ENCODE data around the gene DACH1. TPM values are rescaled to one million over a fixed set of nuclear protein-coding genes. Genes with fewer than 3 reads are reported as not detected.

The DACH1 gene
- total RNA-seq, 1 experiment from 2014 or later = 0.11 TPM

GRCh38 chr13:71797517-71797916 is 69.5 kb downstream of the DACH1 start:
- H3K4me3 ChIP-seq (ENCODE audit: low read depth, low read length, poor library complexity, severe bottlenecking) = no peak overlapping the region
- ChIA-PET POLR2A (ENCODE audit: low non-redundant PET) (no interaction called here), CTCF (no interaction called here)
- no TSS peak for BruUV-seq (replicated peaks)
- no peak for DNase-seq (ENCODE audit: low spot score)
- intact Hi-C loops (cut with micrococcal nuclease; ENCODE audit: unreplicated experiment) = no loop called here
- TF ChIP-seq EZH2 (IDR thresholded peaks at IDR 0.05; ENCODE audit: borderline replicate concordance, low read depth, low read length, poor library complexity, severe bottlenecking) (no peak), CTCF (conservative IDR thresholded peaks at IDR 0.05; ENCODE audit: low read depth, low read length) (no peak)
- H3K9me3 ChIP-seq (ENCODE audit: low read depth, low read length, poor library complexity, severe bottlenecking) = no peaks in the 10 kb centered on the region
- peaks cover 18% of the 10 kb centered on the region for H3K4me1 ChIP-seq (ENCODE audit: insufficient read depth, low read length, poor library complexity, severe bottlenecking)
- H3K27me3 ChIP-seq (replicated peaks; ENCODE audit: insufficient read depth, low read depth, low read length, poor library complexity) = no peaks in the 10 kb centered on the region
- no peaks in the 10 kb centered on the region for H3K36me3 ChIP-seq (ENCODE audit: insufficient read depth, low read length, poor library complexity, severe bottlenecking)
- no peak overlapping the region for H3K27ac ChIP-seq (ENCODE audit: low read depth, low read length, poor library complexity, severe bottlenecking)

GRCh38 chr13:71789693-71790329 is 77.2 kb downstream of the DACH1 start:
- H3K4me3 ChIP-seq (ENCODE audit: low read depth, low read length, poor library complexity, severe bottlenecking) = no peak overlapping the region
- no peaks in the 10 kb centered on the region for H3K9me3 ChIP-seq (ENCODE audit: low read depth, low read length, poor library complexity, severe bottlenecking)
- CTCF ChIA-PET = no interaction called here
- no peak for DNase-seq (ENCODE audit: low spot score)
- no peak overlapping the region for H3K27ac ChIP-seq (ENCODE audit: low read depth, low read length, poor library complexity, severe bottlenecking)
- POLR2A ChIA-PET (ENCODE audit: low non-redundant PET) = no interaction called here
- H3K36me3 ChIP-seq (ENCODE audit: insufficient read depth, low read length, poor library complexity, severe bottlenecking) = no peaks in the 10 kb centered on the region
- TF ChIP-seq CTCF (conservative IDR thresholded peaks at IDR 0.05; ENCODE audit: low read depth, low read length) (no peak), EZH2 (IDR thresholded peaks at IDR 0.05; ENCODE audit: borderline replicate concordance, low read depth, low read length, poor library complexity, severe bottlenecking) (no peak)
- no TSS peak for BruUV-seq (replicated peaks)
- H3K27me3 ChIP-seq (replicated peaks; ENCODE audit: insufficient read depth, low read depth, low read length, poor library complexity) = no peaks in the 10 kb centered on the region
- no peaks in the 10 kb centered on the region for H3K4me1 ChIP-seq (ENCODE audit: insufficient read depth, low read length, poor library complexity, severe bottlenecking)
- intact Hi-C loops (cut with micrococcal nuclease; ENCODE audit: unreplicated experiment) = no loop called here

- H3K27me3 ChIP-seq (replicated peaks; ENCODE audit: insufficient read depth, low read depth, low read length, poor library complexity) = no peaks in the 10 kb centered on the region
- POLR2A ChIA-PET (ENCODE audit: low non-redundant PET) = no interaction called here
- intact Hi-C loops (cut with micrococcal nuclease; ENCODE audit: unreplicated experiment) = no loop called here
- no peak for DNase-seq (ENCODE audit: low spot score)
- BruUV-seq (replicated peaks) = no TSS peak
- no peak overlapping the region for H3K4me3 ChIP-seq (ENCODE audit: low read depth, low read length, poor library complexity, severe bottlenecking)
- CTCF ChIA-PET = no interaction called here
- TF ChIP-seq CTCF (conservative IDR thresholded peaks at IDR 0.05; ENCODE audit: low read depth, low read length) (no peak), EZH2 (IDR thresholded peaks at IDR 0.05; ENCODE audit: borderline replicate concordance, low read depth, low read length, poor library complexity, severe bottlenecking) (no peak)
- H3K27ac ChIP-seq (ENCODE audit: low read depth, low read length, poor library complexity, severe bottlenecking) = no peak overlapping the region
- H3K36me3 ChIP-seq (ENCODE audit: insufficient read depth, low read length, poor library complexity, severe bottlenecking) = no peaks in the 10 kb centered on the region
- no peaks in the 10 kb centered on the region for H3K9me3 ChIP-seq (ENCODE audit: low read depth, low read length, poor library complexity, severe bottlenecking)
- no peaks in the 10 kb centered on the region for H3K4me1 ChIP-seq (ENCODE audit: insufficient read depth, low read length, poor library complexity, severe bottlenecking)
Measured at GRCh38 chr13:71789037-71789436, 78.0 kb downstream of the DACH1 start.
